Measurements from ENCODE around the gene PAFAH1B2. TPM values are rescaled to one million over a fixed set of nuclear protein-coding genes. Genes with fewer than 3 reads are reported as not detected.
A peak's percentile ranks its signal among the peaks of the same experiment; 100 is the strongest.

PAFAH1B2 gene
- total RNA-seq, 3 donors from 2014 or later: 76.8 to 92.2 (median 86.2) TPM

DNA sequence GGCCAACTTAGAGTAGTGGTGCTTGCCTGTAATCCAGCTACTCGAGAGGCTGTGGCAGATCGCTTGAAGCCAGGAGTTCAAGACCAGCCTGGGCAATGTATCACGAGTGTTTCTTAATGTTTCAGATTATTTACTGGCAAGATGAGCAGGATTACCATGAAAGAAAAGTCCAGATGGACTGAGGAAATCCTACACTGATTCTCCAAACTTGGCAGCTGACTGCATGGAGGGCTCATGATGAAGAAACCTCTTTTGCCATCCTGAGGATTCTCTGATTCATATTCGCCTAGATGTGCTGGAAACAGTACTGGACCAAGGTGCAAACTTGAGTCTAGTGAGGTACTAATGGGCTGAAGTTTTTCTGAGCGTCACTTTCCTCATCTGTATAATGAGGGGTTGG, 31.7 kb downstream of the PAFAH1B2 start:
- Histone ChIP-seq H3K4me3 (no peak overlapping the region), H3K36me3 (no peaks in the 10 kb centered on the region), H3K27me3 (no peaks in the 10 kb centered on the region), H3K27ac (no peak overlapping the region), H3K9me3 (no peaks in the 10 kb centered on the region), H3K4me1 (peaks cover under 1 to 4% of the 10 kb centered on the region in 2 donors)
- intact Hi-C loops (cut with DNase I; ENCODE audit: low total_unique reads): no loop called here
- TF ChIP-seq, protein P1, sequence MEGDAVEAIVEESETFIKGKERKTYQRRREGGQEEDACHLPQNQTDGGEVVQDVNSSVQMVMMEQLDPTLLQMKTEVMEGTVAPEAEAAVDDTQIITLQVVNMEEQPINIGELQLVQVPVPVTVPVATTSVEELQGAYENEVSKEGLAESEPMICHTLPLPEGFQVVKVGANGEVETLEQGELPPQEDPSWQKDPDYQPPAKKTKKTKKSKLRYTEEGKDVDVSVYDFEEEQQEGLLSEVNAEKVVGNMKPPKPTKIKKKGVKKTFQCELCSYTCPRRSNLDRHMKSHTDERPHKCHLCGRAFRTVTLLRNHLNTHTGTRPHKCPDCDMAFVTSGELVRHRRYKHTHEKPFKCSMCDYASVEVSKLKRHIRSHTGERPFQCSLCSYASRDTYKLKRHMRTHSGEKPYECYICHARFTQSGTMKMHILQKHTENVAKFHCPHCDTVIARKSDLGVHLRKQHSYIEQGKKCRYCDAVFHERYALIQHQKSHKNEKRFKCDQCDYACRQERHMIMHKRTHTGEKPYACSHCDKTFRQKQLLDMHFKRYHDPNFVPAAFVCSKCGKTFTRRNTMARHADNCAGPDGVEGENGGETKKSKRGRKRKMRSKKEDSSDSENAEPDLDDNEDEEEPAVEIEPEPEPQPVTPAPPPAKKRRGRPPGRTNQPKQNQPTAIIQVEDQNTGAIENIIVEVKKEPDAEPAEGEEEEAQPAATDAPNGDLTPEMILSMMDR (IDR thresholded peaks at IDR 0.05): no peak
- no peak for TF ChIP-seq POLR2A (IDR thresholded peaks at IDR 0.05)
- TF ChIP-seq POLR2AphosphoS5 (IDR thresholded peaks at IDR 0.05): no peak
- DNase-seq (ENCODE audit: low spot score in 2 of 2): no peak

DNA sequence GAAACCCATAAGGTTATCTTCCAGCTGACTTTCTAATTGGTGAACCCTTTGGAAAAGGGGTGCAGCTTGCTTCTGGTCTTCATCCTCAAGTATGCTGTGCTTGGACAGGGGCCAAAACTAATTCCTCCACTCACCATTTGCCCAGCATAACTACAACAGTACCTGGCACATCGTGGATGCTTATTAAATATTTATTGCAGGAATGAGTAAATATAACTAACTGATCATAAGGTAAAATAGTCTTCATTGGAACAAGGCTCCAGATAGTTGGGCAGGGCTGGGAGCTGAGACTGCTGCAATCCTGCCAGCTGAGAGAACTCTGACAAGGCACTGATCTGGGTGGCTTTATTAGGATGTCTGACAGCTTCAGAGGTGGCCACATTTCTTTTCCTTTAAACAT, 32.1 kb downstream of the PAFAH1B2 start:
- H3K4me1 ChIP-seq: peaks cover 4% of the 10 kb centered on the region in 2 donors
- no peak overlapping the region for H3K4me3 ChIP-seq
- intact Hi-C loops (cut with DNase I; ENCODE audit: low total_unique reads): no loop called here
- H3K9me3 ChIP-seq: no peaks in the 10 kb centered on the region
- H3K27me3 ChIP-seq: no peaks in the 10 kb centered on the region
- no peak for DNase-seq (ENCODE audit: low spot score in 2 of 2)
- no peaks in the 10 kb centered on the region for H3K36me3 ChIP-seq
- no peak overlapping the region for H3K27ac ChIP-seq
- TF ChIP-seq, protein P1 (IDR thresholded peaks at IDR 0.05): no peak
- no peak for TF ChIP-seq POLR2A (IDR thresholded peaks at IDR 0.05)
- no peak for TF ChIP-seq POLR2AphosphoS5 (IDR thresholded peaks at IDR 0.05)

DNA sequence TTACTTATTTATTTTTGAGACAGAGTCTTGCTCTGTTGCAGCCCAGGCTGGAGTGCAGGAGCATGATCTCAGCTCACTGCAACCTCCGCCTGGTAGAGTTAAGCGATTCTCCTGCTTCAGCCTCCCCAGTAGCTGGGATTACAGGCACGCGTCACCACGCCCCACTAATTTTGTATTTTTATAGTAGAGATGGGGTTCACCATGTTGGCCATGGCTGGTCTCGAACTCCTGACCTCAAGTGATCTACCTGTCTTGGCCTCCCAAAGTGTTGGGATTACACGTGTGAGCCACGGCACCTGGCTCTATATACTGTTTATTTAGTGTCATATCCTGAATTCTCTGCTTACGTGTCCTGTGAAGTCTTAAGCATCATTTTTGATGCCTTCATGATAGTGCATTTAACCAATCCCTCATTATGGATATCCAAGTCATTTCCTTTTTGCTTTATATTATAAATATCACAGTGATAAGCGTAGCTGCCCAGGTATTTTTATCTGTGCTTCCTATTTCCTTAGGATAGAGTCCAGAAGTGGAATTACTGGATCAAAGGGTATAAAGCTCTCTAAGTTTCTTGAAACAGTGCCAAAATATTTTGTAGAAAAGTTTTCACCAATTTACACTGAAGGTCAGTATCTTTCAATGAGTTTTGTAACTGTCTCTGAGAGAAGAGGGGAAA, 33.6 kb downstream of the PAFAH1B2 start:
- H3K27me3 ChIP-seq: no peaks in the 10 kb centered on the region
- H3K36me3 ChIP-seq: no peaks in the 10 kb centered on the region
- H3K4me3 ChIP-seq: peak overlapping the region; percentile 80 to 97 (median 88)
- no peaks in the 10 kb centered on the region for H3K9me3 ChIP-seq
- no peak for DNase-seq (ENCODE audit: low spot score in 2 of 2)
- intact Hi-C loops (cut with DNase I; ENCODE audit: low total_unique reads): no loop called here
- H3K27ac ChIP-seq: peak overlapping the region; percentile 94 to 98
- peaks cover 4% of the 10 kb centered on the region in 2 donors for H3K4me1 ChIP-seq
- TF ChIP-seq, protein P1 (IDR thresholded peaks at IDR 0.05): no peak
- TF ChIP-seq POLR2A (IDR thresholded peaks at IDR 0.05) (no peak), POLR2AphosphoS5 (IDR thresholded peaks at IDR 0.05) (no peak)

DNA sequence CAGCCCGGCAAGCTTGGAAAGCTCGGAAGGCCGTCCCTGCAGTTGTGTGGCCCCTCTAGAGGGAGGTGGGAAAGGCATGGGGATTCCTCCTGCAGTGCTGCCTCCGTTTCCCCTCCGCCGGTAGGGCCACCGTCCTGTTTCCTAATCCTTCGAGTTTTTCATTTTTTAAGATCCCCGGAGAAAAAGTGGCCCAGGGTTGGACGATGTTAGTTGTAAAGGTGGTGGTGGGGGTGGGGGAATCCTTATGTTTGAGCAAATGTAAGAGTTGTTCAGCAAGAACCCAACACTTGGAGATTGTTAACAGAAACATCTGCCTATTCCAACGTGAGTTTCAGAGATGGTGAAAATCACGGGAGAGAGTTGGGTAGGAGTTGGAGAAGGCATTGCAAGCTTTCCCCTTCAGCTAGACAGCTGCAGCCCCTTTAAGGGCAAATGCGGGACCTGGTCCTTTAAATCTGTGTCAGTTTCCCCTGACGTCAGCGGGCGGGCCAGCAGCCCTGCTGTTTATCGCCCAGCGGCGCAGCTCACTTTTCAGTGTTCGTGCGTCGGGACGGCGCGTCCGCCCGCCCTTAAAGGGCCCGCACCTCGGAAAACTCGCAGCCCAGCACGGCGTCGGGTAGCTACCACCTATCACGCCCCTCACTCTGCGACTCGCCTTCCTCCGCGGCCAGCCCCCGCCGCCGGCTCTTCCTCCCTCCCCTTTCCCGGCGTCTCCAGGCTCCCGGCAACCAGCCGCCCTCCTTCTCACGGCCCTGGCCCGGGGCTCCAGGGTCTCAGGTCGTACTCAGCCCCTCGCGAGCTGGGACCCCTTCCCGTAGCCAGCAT, 34.3 kb downstream of the PAFAH1B2 start, which contains the start of gene SIDT2:
SIDT2 (plus strand) TSS at position 534 of the 825 bp plus-strand sequence. CDS start 521 bp downstream, outside the sequence.
- TF ChIP-seq POLR2AphosphoS5 (IDR thresholded peaks at IDR 0.05): peak; percentile 79 to 90 (median 80)
- TF ChIP-seq, protein P1 (IDR thresholded peaks at IDR 0.05): no peak
- peak; percentile 70 for TF ChIP-seq POLR2A (IDR thresholded peaks at IDR 0.05)
- no peaks in the 10 kb centered on the region for H3K36me3 ChIP-seq
- H3K27ac ChIP-seq: peak within 1 kb of the TSS; percentile 94 to 98
- peaks cover 4% of the 10 kb centered on the region in 2 donors for H3K4me1 ChIP-seq
- intact Hi-C loops (cut with DNase I; ENCODE audit: low total_unique reads): no loop called here
- H3K9me3 ChIP-seq: no peaks in the 10 kb centered on the region
- peak; percentile 89 to 90 for DNase-seq (ENCODE audit: low spot score in 2 of 2)
- H3K27me3 ChIP-seq: no peaks in the 10 kb centered on the region
- peak within 1 kb of the TSS; percentile 80 to 97 (median 88) for H3K4me3 ChIP-seq

Measured in breast epithelium (tissue), 4 donors.